Measurements from ENCODE around the gene KCNH5. TPM values are rescaled to one million over a fixed set of nuclear protein-coding genes. Genes with fewer than 3 reads are reported as not detected.

Gene KCNH5
- total RNA-seq, 1 experiment from 2014 or later = not detected

GRCh38 chr14:62665286-62665685 is 380.0 kb downstream of the KCNH5 start:
- no peak for DNase-seq (ENCODE audit: low read depth)
- in situ Hi-C loops (cut with HindIII; ENCODE audit: low pct_unique_long_range_greater_than_20kb, low sequenced_read_pairs) = no loop called here

GRCh38 chr14:62663456-62663821 is 381.8 kb downstream of the KCNH5 start:
- DNase-seq (ENCODE audit: low read depth) = no peak
- in situ Hi-C loops (cut with HindIII; ENCODE audit: low pct_unique_long_range_greater_than_20kb, low sequenced_read_pairs) = no loop called here

GRCh38 chr14:62662811-62663455 is 382.3 kb downstream of the KCNH5 start:
- DNase-seq (ENCODE audit: low read depth) = no peak
- in situ Hi-C loops (cut with HindIII; ENCODE audit: low pct_unique_long_range_greater_than_20kb, low sequenced_read_pairs) = no loop called here

- in situ Hi-C loops (cut with HindIII; ENCODE audit: low pct_unique_long_range_greater_than_20kb, low sequenced_read_pairs) = no loop called here
- DNase-seq (ENCODE audit: low read depth) = no peak
These were observed 383.4 kb downstream of the KCNH5 start for GRCh38 chr14:62661818-62662217.

GRCh38 chr14:62658631-62659030 is 386.6 kb downstream of the KCNH5 start:
- DNase-seq (ENCODE audit: low read depth) = no peak
- in situ Hi-C loops (cut with HindIII; ENCODE audit: low pct_unique_long_range_greater_than_20kb, low sequenced_read_pairs) = no loop called here

GRCh38 chr14:62657376-62657775 is 387.9 kb downstream of the KCNH5 start:
- in situ Hi-C loops (cut with HindIII; ENCODE audit: low pct_unique_long_range_greater_than_20kb, low sequenced_read_pairs) = no loop called here
- DNase-seq (ENCODE audit: low read depth) = no peak

- in situ Hi-C loops (cut with HindIII; ENCODE audit: low pct_unique_long_range_greater_than_20kb, low sequenced_read_pairs) = no loop called here
- DNase-seq (ENCODE audit: low read depth) = no peak
These were observed 390.1 kb downstream of the KCNH5 start for GRCh38 chr14:62655166-62655565.

GRCh38 chr14:62654641-62655040 is 390.6 kb downstream of the KCNH5 start:
- no peak for DNase-seq (ENCODE audit: low read depth)
- in situ Hi-C loops (cut with HindIII; ENCODE audit: low pct_unique_long_range_greater_than_20kb, low sequenced_read_pairs) = no loop called here

Other genes starting within 250 kb of the KCNH5 start
- gene RHOJ, start 159.0 kb upstream of the KCNH5 start, total RNA-seq (2014; rRNA removed; shearing (Covaris generic); ENCODE audit: low replicate concordance) = not detected in 2 replicates

Measured in Caki2 (cell line).